Choroid plexus epithelial cell (primary cell): ENCODE data around the gene TRNP1.
A peak's percentile ranks its signal among the peaks of the same experiment; 100 is the strongest.

Source experiments
- DNase-seq: peaks from one replicate; pipeline ENCODE4 v3.0.0-alpha.2; 2010; ENCODE audit warnings: low read depth
- H3K4me3 ChIP-seq: 2 replicates; pipeline ENCODE4 v1.5.1; 2011; ENCODE audit warnings: low read depth, mild to moderate bottlenecking, control low read depth, low read length, moderate library complexity
- TF ChIP-seq, protein P1 (sequence below): conservative IDR thresholded peaks from 2 replicates; pipeline ENCODE4 v1.5.1; 2011; ENCODE audit warnings: low read depth, mild to moderate bottlenecking, control low read depth, inconsistent platforms, low read length, moderate library complexity

Gene TRNP1

DNA sequence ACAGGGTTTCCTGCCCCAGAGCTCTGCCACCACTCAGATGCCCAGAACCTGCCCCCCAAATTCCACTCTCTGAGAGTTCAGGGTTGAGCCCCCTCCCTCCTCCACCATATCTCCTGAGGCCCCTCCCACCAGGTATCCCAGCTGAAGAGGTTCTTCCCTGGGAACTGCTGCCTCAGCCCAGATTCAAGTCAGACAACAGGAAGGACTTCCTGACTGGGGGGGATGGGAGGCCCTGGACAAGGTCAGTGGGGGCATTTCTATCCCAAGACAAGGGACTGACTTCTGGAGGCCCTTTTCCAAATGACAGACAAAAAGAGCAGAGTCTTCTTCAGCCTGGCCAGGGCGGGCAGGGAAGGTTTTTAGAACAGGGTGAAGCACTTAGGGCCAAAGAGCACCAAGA lies 43.2 kb downstream of the TRNP1 start:
- no peak for DNase-seq
- no peak overlapping the region for H3K4me3 ChIP-seq
- TF ChIP-seq, protein P1, sequence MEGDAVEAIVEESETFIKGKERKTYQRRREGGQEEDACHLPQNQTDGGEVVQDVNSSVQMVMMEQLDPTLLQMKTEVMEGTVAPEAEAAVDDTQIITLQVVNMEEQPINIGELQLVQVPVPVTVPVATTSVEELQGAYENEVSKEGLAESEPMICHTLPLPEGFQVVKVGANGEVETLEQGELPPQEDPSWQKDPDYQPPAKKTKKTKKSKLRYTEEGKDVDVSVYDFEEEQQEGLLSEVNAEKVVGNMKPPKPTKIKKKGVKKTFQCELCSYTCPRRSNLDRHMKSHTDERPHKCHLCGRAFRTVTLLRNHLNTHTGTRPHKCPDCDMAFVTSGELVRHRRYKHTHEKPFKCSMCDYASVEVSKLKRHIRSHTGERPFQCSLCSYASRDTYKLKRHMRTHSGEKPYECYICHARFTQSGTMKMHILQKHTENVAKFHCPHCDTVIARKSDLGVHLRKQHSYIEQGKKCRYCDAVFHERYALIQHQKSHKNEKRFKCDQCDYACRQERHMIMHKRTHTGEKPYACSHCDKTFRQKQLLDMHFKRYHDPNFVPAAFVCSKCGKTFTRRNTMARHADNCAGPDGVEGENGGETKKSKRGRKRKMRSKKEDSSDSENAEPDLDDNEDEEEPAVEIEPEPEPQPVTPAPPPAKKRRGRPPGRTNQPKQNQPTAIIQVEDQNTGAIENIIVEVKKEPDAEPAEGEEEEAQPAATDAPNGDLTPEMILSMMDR, result no peak

DNA sequence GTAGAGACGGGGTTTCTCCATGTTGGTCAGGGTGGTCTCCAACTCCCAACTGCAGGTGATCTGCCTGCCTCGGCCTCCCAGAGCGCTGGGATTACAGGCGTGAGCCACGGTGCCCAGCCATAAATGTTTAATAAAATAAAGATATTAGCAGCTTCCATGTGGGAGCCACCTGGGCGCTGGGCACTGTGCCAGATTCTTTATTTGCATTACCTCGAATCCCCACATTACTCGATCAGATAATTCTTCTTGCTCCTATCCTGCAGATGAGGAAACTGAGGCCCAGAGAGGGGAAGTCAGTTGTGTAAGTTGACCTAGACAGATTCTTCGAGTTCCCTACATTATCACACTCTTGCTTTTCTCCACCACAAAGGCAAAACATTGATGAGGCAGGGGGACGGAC lies 44.0 kb downstream of the TRNP1 start:
- DNase-seq, result no peak
- TF ChIP-seq, protein P1, result no peak

DNA sequence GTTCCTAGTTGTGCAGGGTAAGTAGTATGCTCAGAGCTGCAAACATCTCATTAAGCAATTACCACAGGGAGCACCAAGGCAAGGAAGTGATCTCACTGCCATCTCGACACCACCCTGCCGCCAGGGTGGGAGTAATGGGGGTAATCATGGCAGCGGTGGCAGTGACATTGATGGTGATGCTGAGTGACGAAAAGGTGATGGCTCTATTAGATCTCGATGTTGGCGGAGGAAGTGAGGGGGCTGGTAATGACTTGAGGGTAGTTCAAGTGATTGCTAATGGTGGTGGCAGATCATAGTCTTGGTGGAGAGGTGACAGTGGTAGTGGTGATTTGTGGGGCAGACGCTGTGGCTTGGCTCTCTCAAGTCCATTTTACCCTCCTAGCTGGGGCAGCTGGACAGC lies 44.5 kb downstream of the TRNP1 start:
- DNase-seq, result no peak
- H3K4me3 ChIP-seq, result no peak overlapping the region
- TF ChIP-seq, protein P1, result no peak

More for the DNA sequence above, 44.0 kb downstream of the TRNP1 start:
- H3K4me3 ChIP-seq, result no peak overlapping the region

DNA sequence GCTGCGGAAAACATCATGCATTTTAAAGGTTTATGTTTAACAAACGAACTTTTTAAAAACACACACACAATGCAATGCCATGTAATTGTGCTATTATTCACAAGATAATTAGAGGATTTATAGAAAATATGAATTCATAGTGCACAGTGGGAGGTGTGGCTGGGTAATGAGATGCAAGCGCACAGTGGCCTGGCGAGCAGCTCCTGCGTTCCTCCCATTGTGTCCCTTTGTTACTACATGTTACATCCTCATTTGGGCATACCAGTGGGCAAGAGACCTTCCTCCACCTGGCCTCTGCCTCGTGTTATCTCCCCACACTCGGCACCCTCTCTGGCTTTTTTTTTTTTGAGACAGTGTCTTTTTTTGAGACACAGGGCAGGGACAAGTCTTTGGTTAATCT lies 49.2 kb downstream of the TRNP1 start:
- no peak for DNase-seq
- TF ChIP-seq, protein P1, result no peak
- H3K4me3 ChIP-seq, result no peak overlapping the region

DNA sequence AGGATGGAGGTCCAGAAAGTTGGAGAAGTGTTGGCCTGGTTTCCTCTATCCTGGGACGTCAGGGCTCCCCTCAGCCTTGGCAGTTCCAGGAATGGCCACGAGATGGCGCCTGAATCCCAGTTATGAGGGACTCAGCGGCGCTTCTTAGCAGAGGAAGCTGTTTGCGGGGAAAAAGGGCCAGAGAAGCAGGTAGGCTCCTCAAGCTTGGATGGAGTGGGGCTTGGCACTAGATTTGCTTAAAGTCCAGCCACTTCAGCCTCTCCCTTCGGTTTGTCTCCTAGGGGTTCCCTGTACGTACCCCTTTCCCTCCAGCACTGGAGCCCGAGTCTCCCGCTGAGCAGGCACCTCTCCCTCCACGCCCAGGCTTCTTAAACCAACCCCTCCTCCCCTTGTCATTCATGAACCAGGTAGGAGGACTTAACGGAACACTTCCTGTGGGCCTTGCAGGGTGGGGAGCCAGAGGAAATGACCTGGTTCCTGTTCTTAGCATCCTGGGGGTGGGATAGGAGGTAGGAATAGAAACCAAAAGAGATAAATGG lies 51.2 kb downstream of the TRNP1 start:
- TF ChIP-seq, protein P1, result peak; percentile 97
- DNase-seq, result peak; percentile 82
- no peak overlapping the region for H3K4me3 ChIP-seq

DNA sequence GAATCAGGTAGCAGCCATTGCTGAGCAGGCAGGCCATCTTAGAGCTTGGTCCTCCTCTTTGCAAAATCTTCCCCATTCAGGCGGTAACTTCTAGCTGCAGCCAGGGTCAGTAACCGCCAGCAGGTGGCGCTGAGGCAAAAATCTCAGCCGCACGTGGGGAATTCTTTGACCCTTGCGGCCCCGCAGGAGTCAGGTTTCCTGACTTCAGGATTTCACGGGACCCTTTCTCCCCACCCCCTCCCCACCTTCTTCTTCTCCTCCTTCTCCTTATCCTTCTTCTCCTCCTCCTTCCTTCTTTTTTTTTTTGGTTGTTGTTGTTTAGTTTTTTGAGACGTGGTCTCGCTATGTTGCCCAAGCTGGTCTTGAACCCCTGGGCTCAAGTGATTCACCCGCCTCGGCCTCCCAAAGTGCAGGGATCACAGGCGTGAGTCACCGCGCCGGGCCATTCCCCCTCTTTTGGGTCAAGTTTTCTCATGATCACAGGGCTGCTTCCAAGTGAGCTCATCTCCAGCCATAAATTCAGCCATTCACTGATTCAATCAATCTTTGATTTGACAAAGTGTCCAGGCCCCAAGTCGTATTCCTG lies 52.6 kb downstream of the TRNP1 start:
- peak; percentile 61 for DNase-seq
- no peak overlapping the region for H3K4me3 ChIP-seq
- TF ChIP-seq, protein P1, result peak; percentile 92

DNA sequence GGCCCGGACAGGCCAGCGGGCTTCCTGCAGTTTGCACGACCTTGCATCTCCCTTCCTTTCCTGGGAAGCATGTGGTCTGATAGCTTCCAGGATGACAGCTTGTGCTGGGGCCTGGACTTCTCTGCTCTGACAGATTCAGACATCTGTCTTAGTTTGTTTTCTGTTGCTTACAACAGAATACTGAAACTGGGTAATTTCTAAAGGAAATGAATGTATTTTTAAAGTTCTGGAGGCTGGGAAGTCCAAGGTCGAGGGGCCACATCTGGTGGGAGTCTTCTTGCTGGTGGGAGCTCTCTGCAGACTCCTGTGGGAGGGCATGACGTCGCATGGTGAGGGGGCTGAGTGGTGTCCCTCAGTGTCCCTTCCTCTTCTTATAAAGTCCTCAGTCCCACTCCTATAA lies 54.4 kb downstream of the TRNP1 start:
- DNase-seq, result peak; percentile 20
- TF ChIP-seq, protein P1, result no peak
- H3K4me3 ChIP-seq, result no peak overlapping the region
